HepG2 (cell line): ENCODE results near the gene SRC. TPM values are rescaled to one million over a fixed set of nuclear protein-coding genes. Genes with fewer than 3 reads are reported as not detected.

Source experiments
- NR1H2 ChIP-seq: sonication (generic); formaldehyde crosslinking; IDR thresholded peaks from 2 replicates; pipeline ENCODE4 v1.8.1; 2022; ENCODE audit warnings: low read depth, missing genetic modification reagents, borderline replicate concordance
- RBM22 ChIP-seq: fragments of 200-400 bp; formaldehyde crosslinking; optimal IDR thresholded peaks from 2 replicates; pipeline ENCODE3; 2017; ENCODE audit warnings: mild to moderate bottlenecking, low read length, moderate library complexity
- TARDBP ChIP-seq: sonication (generic); formaldehyde crosslinking; IDR thresholded peaks from 2 replicates; pipeline ENCODE4 v1.8.0; 2022; ENCODE audit warnings: mild to moderate bottlenecking, missing genetic modification reagents
- TGIF2 ChIP-seq: IDR thresholded peaks from 2 replicates; pipeline ENCODE4 v1.6.1; 2016; ENCODE audit warnings: control low read depth, missing compliant biosample characterization
- ZNF230 ChIP-seq: sonication (generic); formaldehyde crosslinking; IDR thresholded peaks from 2 replicates; pipeline ENCODE4 v1.4.0; 2020; ENCODE audit warnings: mild to moderate bottlenecking, missing genetic modification reagents
- ZNF354B ChIP-seq: sonication (generic); formaldehyde crosslinking; IDR thresholded peaks from 2 replicates; pipeline ENCODE4 v1.8.0; 2022; ENCODE audit warnings: mild to moderate bottlenecking, missing genetic modification reagents
- ZNF513 ChIP-seq: sonication (generic); formaldehyde crosslinking; conservative IDR thresholded peaks from 2 replicates; pipeline ENCODE4 v1.5.0; 2020; ENCODE audit warnings: missing genetic modification reagents
- ZNF740 ChIP-seq: sonication (generic); formaldehyde crosslinking; IDR thresholded peaks from 2 replicates; pipeline ENCODE4 v1.4.0; 2020; ENCODE audit warnings: missing genetic modification reagents
- polyA plus RNA-seq, 8 experiments: library from polyadenylated mRNA; depleted of rRNA in 3 of 8; stranded (reverse) in 7 of 8; unstranded in 1 of 8; fragments of >200 nt; fragmentation: Illumina TruSeq in 4 of 8; extraction: Trizol in 4 of 8; gene quantifications; 2 replicates each; pipeline versions ENCODE4 v1.2.1 to v1.2.3, GENCODE V29; 2011 to 2016; ENCODE audit warnings: low read depth in 4 of 8, missing spikeins in 1 of 8, mixed read lengths in 1 of 8; ENCODE audit not compliant: insufficient read depth in 1 of 8
- total RNA-seq, 5 experiments: library from RNA; depleted of rRNA; stranded (reverse); fragments of >200 nt; fragmentation: Illumina TruSeq; extraction: Trizol; gene quantifications; 2 replicates each; pipeline ENCODE4 v1.2.3, GENCODE V29; 2016; ENCODE audit warnings: low read depth in 1 of 5
- TF ChIP-seq, protein P1 (sequence below): sonication (generic); formaldehyde crosslinking; IDR thresholded peaks from 2 replicates; pipeline ENCODE4 v1.4.0; 2020; ENCODE audit warnings: missing genetic modification reagents
- TF ChIP-seq, protein P2 (sequence below): sonication (generic); formaldehyde crosslinking; IDR thresholded peaks from 2 replicates; pipeline ENCODE4 v1.4.0; 2020; ENCODE audit warnings: low read depth, missing genetic modification reagents
- TF ChIP-seq, protein P3 (sequence below): sonication (generic); formaldehyde crosslinking; IDR thresholded peaks from 2 replicates; pipeline ENCODE4 v1.5.0; 2020; ENCODE audit warnings: mild to moderate bottlenecking, missing genetic modification reagents
- TF ChIP-seq, protein P4 (sequence below): sonication (generic); formaldehyde crosslinking; IDR thresholded peaks from 2 replicates; pipeline ENCODE4 v1.8.1; 2022; ENCODE audit warnings: low read depth, mild to moderate bottlenecking, missing genetic modification reagents

The SRC gene
- total and polyA plus RNA-seq, 2 of the 13 experiments (the other 11 are each of a cell fraction or from before 2014, with no cell fraction given): 54.7 to 192 TPM

- TF ChIP-seq, protein P1, sequence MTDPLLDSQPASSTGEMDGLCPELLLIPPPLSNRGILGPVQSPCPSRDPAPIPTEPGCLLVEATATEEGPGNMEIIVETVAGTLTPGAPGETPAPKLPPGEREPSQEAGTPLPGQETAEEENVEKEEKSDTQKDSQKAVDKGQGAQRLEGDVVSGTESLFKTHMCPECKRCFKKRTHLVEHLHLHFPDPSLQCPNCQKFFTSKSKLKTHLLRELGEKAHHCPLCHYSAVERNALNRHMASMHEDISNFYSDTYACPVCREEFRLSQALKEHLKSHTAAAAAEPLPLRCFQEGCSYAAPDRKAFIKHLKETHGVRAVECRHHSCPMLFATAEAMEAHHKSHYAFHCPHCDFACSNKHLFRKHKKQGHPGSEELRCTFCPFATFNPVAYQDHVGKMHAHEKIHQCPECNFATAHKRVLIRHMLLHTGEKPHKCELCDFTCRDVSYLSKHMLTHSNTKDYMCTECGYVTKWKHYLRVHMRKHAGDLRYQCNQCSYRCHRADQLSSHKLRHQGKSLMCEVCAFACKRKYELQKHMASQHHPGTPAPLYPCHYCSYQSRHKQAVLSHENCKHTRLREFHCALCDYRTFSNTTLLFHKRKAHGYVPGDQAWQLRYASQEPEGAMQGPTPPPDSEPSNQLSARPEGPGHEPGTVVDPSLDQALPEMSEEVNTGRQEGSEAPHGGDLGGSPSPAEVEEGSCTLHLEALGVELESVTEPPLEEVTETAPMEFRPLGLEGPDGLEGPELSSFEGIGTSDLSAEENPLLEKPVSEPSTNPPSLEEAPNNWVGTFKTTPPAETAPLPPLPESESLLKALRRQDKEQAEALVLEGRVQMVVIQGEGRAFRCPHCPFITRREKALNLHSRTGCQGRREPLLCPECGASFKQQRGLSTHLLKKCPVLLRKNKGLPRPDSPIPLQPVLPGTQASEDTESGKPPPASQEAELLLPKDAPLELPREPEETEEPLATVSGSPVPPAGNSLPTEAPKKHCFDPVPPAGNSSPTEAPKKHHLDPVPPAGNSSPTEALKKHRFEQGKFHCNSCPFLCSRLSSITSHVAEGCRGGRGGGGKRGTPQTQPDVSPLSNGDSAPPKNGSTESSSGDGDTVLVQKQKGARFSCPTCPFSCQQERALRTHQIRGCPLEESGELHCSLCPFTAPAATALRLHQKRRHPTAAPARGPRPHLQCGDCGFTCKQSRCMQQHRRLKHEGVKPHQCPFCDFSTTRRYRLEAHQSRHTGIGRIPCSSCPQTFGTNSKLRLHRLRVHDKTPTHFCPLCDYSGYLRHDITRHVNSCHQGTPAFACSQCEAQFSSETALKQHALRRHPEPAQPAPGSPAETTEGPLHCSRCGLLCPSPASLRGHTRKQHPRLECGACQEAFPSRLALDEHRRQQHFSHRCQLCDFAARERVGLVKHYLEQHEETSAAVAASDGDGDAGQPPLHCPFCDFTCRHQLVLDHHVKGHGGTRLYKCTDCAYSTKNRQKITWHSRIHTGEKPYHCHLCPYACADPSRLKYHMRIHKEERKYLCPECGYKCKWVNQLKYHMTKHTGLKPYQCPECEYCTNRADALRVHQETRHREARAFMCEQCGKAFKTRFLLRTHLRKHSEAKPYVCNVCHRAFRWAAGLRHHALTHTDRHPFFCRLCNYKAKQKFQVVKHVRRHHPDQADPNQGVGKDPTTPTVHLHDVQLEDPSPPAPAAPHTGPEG (CRISPR knock-in tag): no peak; the same call in 1 of the 2 replicates
- no peak for TF ChIP-seq ZNF230 (CRISPR knock-in tag)
- peak; percentile 74 for TF ChIP-seq RBM22
- TF ChIP-seq, protein P2, sequence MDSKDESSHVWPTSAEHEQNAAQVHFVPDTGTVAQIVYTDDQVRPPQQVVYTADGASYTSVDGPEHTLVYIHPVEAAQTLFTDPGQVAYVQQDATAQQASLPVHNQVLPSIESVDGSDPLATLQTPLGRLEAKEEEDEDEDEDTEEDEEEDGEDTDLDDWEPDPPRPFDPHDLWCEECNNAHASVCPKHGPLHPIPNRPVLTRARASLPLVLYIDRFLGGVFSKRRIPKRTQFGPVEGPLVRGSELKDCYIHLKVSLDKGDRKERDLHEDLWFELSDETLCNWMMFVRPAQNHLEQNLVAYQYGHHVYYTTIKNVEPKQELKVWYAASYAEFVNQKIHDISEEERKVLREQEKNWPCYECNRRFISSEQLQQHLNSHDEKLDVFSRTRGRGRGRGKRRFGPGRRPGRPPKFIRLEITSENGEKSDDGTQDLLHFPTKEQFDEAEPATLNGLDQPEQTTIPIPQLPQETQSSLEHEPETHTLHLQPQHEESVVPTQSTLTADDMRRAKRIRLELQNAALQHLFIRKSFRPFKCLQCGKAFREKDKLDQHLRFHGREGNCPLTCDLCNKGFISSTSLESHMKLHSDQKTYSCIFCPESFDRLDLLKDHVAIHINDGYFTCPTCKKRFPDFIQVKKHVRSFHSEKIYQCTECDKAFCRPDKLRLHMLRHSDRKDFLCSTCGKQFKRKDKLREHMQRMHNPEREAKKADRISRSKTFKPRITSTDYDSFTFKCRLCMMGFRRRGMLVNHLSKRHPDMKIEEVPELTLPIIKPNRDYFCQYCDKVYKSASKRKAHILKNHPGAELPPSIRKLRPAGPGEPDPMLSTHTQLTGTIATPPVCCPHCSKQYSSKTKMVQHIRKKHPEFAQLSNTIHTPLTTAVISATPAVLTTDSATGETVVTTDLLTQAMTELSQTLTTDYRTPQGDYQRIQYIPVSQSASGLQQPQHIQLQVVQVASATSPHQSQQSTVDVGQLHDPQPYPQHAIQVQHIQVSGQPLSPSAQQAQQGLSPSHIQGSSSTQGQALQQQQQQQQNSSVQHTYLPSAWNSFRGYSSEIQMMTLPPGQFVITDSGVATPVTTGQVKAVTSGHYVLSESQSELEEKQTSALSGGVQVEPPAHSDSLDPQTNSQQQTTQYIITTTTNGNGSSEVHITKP (CRISPR knock-in tag): no peak
- no peak for TF ChIP-seq ZNF354B (CRISPR knock-in tag)
- peak; percentile 77; the same call in 1 of the 2 replicates for TF ChIP-seq ZNF740 (CRISPR knock-in tag)
- TF ChIP-seq, protein P3, sequence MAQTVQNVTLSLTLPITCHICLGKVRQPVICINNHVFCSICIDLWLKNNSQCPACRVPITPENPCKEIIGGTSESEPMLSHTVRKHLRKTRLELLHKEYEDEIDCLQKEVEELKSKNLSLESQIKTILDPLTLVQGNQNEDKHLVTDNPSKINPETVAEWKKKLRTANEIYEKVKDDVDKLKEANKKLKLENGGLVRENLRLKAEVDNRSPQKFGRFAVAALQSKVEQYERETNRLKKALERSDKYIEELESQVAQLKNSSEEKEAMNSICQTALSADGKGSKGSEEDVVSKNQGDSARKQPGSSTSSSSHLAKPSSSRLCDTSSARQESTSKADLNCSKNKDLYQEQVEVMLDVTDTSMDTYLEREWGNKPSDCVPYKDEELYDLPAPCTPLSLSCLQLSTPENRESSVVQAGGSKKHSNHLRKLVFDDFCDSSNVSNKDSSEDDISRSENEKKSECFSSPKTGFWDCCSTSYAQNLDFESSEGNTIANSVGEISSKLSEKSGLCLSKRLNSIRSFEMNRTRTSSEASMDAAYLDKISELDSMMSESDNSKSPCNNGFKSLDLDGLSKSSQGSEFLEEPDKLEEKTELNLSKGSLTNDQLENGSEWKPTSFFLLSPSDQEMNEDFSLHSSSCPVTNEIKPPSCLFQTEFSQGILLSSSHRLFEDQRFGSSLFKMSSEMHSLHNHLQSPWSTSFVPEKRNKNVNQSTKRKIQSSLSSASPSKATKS (CRISPR knock-in tag): no peak
- peak; percentile 59; the same call in 1 of the 2 replicates for TF ChIP-seq TGIF2 (CRISPR knock-in tag)
- no peak for TF ChIP-seq ZNF513 (CRISPR knock-in tag)
- TF ChIP-seq, protein P4, sequence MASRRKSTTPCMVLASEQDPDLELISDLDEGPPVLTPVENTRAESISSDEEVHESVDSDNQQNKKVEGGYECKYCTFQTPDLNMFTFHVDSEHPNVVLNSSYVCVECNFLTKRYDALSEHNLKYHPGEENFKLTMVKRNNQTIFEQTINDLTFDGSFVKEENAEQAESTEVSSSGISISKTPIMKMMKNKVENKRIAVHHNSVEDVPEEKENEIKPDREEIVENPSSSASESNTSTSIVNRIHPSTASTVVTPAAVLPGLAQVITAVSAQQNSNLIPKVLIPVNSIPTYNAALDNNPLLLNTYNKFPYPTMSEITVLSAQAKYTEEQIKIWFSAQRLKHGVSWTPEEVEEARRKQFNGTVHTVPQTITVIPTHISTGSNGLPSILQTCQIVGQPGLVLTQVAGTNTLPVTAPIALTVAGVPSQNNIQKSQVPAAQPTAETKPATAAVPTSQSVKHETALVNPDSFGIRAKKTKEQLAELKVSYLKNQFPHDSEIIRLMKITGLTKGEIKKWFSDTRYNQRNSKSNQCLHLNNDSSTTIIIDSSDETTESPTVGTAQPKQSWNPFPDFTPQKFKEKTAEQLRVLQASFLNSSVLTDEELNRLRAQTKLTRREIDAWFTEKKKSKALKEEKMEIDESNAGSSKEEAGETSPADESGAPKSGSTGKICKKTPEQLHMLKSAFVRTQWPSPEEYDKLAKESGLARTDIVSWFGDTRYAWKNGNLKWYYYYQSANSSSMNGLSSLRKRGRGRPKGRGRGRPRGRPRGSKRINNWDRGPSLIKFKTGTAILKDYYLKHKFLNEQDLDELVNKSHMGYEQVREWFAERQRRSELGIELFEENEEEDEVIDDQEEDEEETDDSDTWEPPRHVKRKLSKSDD (CRISPR knock-in tag): peak; percentile 68; the same call in 1 of the 2 replicates
- no peak; the same call in 1 of the 2 replicates for TF ChIP-seq TARDBP (CRISPR knock-in tag)
- no peak for TF ChIP-seq NR1H2
Observed at GRCh38 chr20:37384683-37385174, 38.8 kb downstream of the SRC start (continued).
